AG09309 (cell line): ENCODE results near the gene GRIK4.

Experiments
- DNase-seq: peaks from one replicate; pipeline ENCODE4 v3.0.0-alpha.2; 2010; ENCODE audit warnings: low read depth
- H3K4me3 ChIP-seq: 2 replicates; pipeline ENCODE4 v1.5.1; 2011; ENCODE audit warnings: mild to moderate bottlenecking, low read depth, low read length, moderate library complexity; ENCODE audit not compliant: control insufficient read depth
- TF ChIP-seq, protein P1 (sequence below): IDR thresholded peaks from 2 replicates; pipeline ENCODE4 v1.5.1; 2011; ENCODE audit warnings: mild to moderate bottlenecking, low read depth, low read length, inconsistent platforms; ENCODE audit not compliant: insufficient read depth, control insufficient read depth; ENCODE audit errors: missing control alignments

The GRIK4 gene

DNA sequence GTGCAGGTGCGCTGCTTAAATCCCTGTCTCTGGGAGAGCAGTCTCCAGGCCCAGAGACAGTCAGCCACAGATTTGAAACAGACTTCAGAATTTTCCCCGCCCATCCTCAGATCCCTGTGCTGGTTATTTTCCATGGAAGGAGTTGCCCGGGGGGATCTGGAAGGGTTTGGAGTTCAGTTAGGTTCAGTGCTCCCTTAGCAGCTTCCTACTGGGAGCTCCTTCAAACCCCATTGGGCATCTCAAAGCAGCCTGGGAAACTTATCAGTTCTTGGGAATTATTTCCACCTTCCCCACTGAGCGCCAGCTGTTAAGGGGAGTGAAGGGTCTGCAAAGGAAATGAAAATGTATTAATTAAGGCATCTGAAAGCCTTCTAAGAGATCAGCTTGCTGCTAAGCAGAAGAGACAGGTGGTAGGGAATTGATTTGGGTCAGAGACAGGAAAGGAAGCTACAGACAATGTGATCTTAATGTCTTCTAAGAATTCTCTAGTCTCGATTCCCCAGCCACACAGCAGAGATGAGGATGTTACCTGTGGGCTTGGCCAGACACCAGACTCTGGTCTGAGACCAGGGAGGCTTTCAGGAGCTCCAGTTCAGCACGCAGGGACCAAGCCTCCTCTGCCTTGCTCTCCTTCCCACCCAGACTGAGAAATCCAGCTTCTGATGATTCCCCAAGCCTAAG is 406.2 kb downstream of the GRIK4 start:
- TF ChIP-seq, protein P1, sequence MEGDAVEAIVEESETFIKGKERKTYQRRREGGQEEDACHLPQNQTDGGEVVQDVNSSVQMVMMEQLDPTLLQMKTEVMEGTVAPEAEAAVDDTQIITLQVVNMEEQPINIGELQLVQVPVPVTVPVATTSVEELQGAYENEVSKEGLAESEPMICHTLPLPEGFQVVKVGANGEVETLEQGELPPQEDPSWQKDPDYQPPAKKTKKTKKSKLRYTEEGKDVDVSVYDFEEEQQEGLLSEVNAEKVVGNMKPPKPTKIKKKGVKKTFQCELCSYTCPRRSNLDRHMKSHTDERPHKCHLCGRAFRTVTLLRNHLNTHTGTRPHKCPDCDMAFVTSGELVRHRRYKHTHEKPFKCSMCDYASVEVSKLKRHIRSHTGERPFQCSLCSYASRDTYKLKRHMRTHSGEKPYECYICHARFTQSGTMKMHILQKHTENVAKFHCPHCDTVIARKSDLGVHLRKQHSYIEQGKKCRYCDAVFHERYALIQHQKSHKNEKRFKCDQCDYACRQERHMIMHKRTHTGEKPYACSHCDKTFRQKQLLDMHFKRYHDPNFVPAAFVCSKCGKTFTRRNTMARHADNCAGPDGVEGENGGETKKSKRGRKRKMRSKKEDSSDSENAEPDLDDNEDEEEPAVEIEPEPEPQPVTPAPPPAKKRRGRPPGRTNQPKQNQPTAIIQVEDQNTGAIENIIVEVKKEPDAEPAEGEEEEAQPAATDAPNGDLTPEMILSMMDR, result no peak
- H3K4me3 ChIP-seq, result no peak overlapping the region
- no peak for DNase-seq

GRCh38 chr11:120918257-120918656 is 406.7 kb downstream of the GRIK4 start:
- TF ChIP-seq, protein P1, result no peak
- no peak for DNase-seq

GRCh38 chr11:120919045-120919444 is 407.5 kb downstream of the GRIK4 start:
- TF ChIP-seq, protein P1, result no peak
- no peak for DNase-seq
- no peak overlapping the region for H3K4me3 ChIP-seq

More at GRCh38 chr11:120918257-120918656, 406.7 kb downstream of the GRIK4 start:
- no peak overlapping the region for H3K4me3 ChIP-seq

DNA sequence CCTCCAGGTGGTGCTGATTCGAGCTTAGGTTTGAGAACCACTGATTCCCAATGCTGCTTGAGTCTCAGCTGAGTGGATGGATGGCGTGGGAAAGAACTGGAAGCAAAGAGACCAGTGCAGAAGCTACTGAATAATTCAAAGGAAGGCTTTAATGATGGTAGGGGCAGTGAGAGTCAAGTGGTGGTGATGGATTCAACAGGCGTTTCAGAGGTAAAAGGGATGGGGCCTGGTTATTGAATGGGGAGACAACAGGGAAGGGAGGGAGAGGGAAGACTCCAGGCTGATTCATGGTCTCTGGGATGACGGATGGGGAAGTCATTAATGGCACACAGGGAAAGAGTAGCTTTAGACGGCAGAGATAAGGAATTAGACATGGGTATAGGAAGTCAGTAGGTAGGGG is 408.0 kb downstream of the GRIK4 start:
- TF ChIP-seq, protein P1, result no peak
- no peak for DNase-seq
- no peak overlapping the region for H3K4me3 ChIP-seq

GRCh38 chr11:120923866-120924508 is 412.4 kb downstream of the GRIK4 start:
- TF ChIP-seq, protein P1, result no peak
- no peak overlapping the region for H3K4me3 ChIP-seq
- no peak for DNase-seq

- TF ChIP-seq, protein P1, result no peak
Measured at GRCh38 chr11:120925944-120926343, 414.4 kb downstream of the GRIK4 start.

More at GRCh38 chr11:120925944-120926343, 414.4 kb downstream of the GRIK4 start:
- no peak for DNase-seq
- H3K4me3 ChIP-seq, result no peak overlapping the region
